Lower leg skin (tissue), 4 donors: ENCODE results near the gene SELENOF. TPM values are rescaled to one million over a fixed set of nuclear protein-coding genes. Genes with fewer than 3 reads are reported as not detected.
"Not testable (repeated sequence)": the region's sequence is repeated elsewhere in the genome, so short reads cannot be mapped to it uniquely, and the experiment has no call there.

Experiments used
- DNase-seq, 2 donors: peaks; one replicate each; pipeline ENCODE4 v3.0.0-alpha.2; 2019; ENCODE audit warnings: low spot score in 2 of 2
- H3K4me3 ChIP-seq: fragments of 200-600 bp; sonication (generic); 2 replicates; pipeline ENCODE4 v1.5.1; 2017; ENCODE audit warnings: mild to moderate bottlenecking, low read depth; ENCODE audit not compliant: poor library complexity, severe bottlenecking
- CTCF ChIP-seq, 3 donors: fragments of 450-650 bp; IDR thresholded peaks; one replicate each; pipeline ENCODE4 v1.5.1; 2016; ENCODE audit warnings: antibody characterized with exemption in 3 of 3, mild to moderate bottlenecking in 3 of 3, moderate library complexity in 2 of 3
- POLR2A ChIP-seq, 2 donors: fragments of 450-650 bp; IDR thresholded peaks; one replicate each; pipeline ENCODE4 v1.6.1; 2016 to 2017; ENCODE audit warnings: antibody characterized with exemption in 2 of 2, mild to moderate bottlenecking in 1 of 2, moderate library complexity in 1 of 2
- WGBS, 2 donors: methylation state at CpG; one replicate each; pipeline ENCODE4 v1.1.5; 2018; 5-methylcytosine and 5-hydroxymethylcytosine counted together
- intact Hi-C: fragments of 100-400 bp; cut with DNase I; formaldehyde crosslinking; loops from one replicate; pipeline ENCODE4 v1.15.0; 2023; ENCODE audit warnings: low total_unique reads
- total RNA-seq, 4 donors: library from RNA; depleted of rRNA; stranded (reverse); fragments of >200 nt; gene quantifications; one replicate each; pipeline ENCODE4 v1.1.0, GENCODE V29; 2016

SELENOF gene
- total RNA-seq, 4 donors from 2014 or later: 52.2 to 92.4 (median 88.0) TPM

- intact Hi-C loops: no loop called here
- DNase-seq: no peak
- TF ChIP-seq CTCF (IDR thresholded peaks at IDR 0.05): no peak
- TF ChIP-seq POLR2A (IDR thresholded peaks at IDR 0.05): no peak
- H3K4me3 ChIP-seq: no peak overlapping the region
- 94 to 99% methylated on average over 3 of the region's 3 CpGs for WGBS, 2 donors
These were observed 42.9 kb downstream of the SELENOF start for GRCh38 chr1:86871001-86871400.

GRCh38 chr1:86868477-86868876 is 45.4 kb downstream of the SELENOF start:
- H3K4me3 ChIP-seq: no peak overlapping the region
- TF ChIP-seq CTCF (IDR thresholded peaks at IDR 0.05): no peak
- TF ChIP-seq POLR2A (IDR thresholded peaks at IDR 0.05): no peak
- intact Hi-C loops: no loop called here
- DNase-seq: no peak
- 77 to 81% methylated on average over 1 of the region's 1 CpG for WGBS, 2 donors

DNA sequence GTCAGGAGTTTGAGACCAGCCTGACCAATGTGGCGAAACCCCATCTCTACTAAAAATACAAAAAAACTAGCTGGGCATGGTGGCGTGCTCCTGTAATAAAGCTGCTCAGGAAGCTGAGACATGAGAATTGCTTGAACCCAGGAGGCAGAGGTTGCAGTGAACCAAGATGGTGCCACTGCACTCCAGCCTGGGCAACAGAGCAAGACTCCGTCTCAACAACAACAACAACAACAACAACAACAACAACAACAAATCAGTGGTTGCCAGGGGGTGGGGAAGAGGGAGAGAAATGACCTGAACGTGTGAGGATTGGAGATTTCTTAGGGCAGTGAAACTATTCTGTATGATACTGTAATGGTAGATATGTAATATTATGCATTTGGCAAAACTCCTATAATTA is 46.6 kb downstream of the SELENOF start:
- intact Hi-C loops, H3K4me3 ChIP-seq, DNase-seq: not testable (repeated sequence)
- 95 to 97% methylated on average over 4 of the region's 4 CpGs for WGBS, 2 donors

- intact Hi-C loops: no loop called here
- TF ChIP-seq CTCF (IDR thresholded peaks at IDR 0.05) (no peak), POLR2A (IDR thresholded peaks at IDR 0.05) (no peak)
- no peak for DNase-seq
- H3K4me3 ChIP-seq: no peak overlapping the region
These were observed 47.3 kb downstream of the SELENOF start for GRCh38 chr1:86866665-86867064.

GRCh38 chr1:86865973-86866637 is 47.8 kb downstream of the SELENOF start:
- WGBS, 2 donors: 65 to 93% methylated on average over 6 of the region's 6 CpGs
- H3K4me3 ChIP-seq: no peak overlapping the region
- intact Hi-C loops: no loop called here
- no peak for DNase-seq
- TF ChIP-seq CTCF (IDR thresholded peaks at IDR 0.05) (no peak), POLR2A (IDR thresholded peaks at IDR 0.05) (no peak)

DNA sequence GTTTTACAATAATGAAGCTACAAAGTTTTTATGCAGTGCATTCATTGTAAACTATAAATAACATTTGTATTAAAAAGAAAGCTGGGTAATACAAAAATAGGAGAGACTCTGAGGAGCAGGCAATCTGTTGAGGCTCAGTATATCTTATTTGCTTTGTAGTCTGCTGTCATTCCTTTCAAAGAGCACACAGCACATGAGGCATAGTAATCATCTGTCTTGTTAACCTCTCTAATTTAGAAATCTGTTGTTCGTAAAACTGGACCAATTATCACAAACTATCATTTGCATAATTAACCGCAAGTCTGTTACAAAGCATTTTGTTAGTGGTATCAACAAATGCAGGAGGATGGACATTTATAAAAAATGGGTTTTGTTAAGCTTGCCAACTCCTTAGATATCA is 51.0 kb downstream of the SELENOF start:
- intact Hi-C loops: no loop called here
- WGBS, 2 donors: 94 to 98% methylated on average over 2 of the region's 2 CpGs
- DNase-seq: no peak
- TF ChIP-seq POLR2A (IDR thresholded peaks at IDR 0.05): no peak
- TF ChIP-seq CTCF (IDR thresholded peaks at IDR 0.05): no peak
- H3K4me3 ChIP-seq: no peak overlapping the region
